A673 (cell line): ENCODE measurements around the gene TOGARAM1. TPM values are rescaled to one million over a fixed set of nuclear protein-coding genes. Genes with fewer than 3 reads are reported as not detected.
A peak's percentile ranks its signal among the peaks of the same experiment; 100 is the strongest.

Experiments
- BruUV-seq: library from RNA; stranded (reverse); fragments of 400-500 nt; replicated peaks from 2 replicates; lab custom pipeline; 2021; lab: Mats Ljungman, UMichigan
- CTCF ChIA-PET: fragments of 300-600 bp; sonication (Branson Sonifier 250); formaldehyde crosslinking; loops from one replicate; lab custom pipeline; 2022; ENCODE audit warnings: antibody characterized with exemption; lab: Charles Lee
- POLR2A ChIA-PET: fragments of 300-600 bp; sonication (Branson Sonifier 250); formaldehyde crosslinking; loops from one replicate; lab custom pipeline; 2022; ENCODE audit warnings: antibody characterized with exemption; ENCODE audit not compliant: low non-redundant PET; lab: Charles Lee
- DNase-seq: peaks from one replicate; pipeline ENCODE4 v3.0.0-alpha.2; 2015; ENCODE audit warnings: low spot score
- H3K27ac ChIP-seq: fragments of 200-600 bp; sonication (generic); 2 replicates; pipeline ENCODE4 v1.5.1; 2016; ENCODE audit warnings: mixed run types, low read depth, mild to moderate bottlenecking, mixed read lengths, antibody characterized with exemption, low read length; ENCODE audit not compliant: poor library complexity, severe bottlenecking
- H3K27me3 ChIP-seq: fragments of 200-600 bp; sonication (generic); replicated peaks from 2 replicates; pipeline ENCODE4 v1.6.1; 2017; ENCODE audit warnings: mixed run types, low read depth, mild to moderate bottlenecking, mixed read lengths, antibody characterized with exemption, low read length; ENCODE audit not compliant: insufficient read depth, poor library complexity
- H3K36me3 ChIP-seq: fragments of 200-600 bp; sonication (generic); 2 replicates; pipeline ENCODE4 v1.6.1; 2016; ENCODE audit warnings: mixed run types, mild to moderate bottlenecking, mixed read lengths, antibody characterized with exemption, low read length; ENCODE audit not compliant: insufficient read depth, poor library complexity, severe bottlenecking
- H3K4me1 ChIP-seq: fragments of 200-600 bp; sonication (generic); 2 replicates; pipeline ENCODE4 v1.6.1; 2017; ENCODE audit warnings: mixed run types, mild to moderate bottlenecking, mixed read lengths, antibody characterized with exemption, low read length; ENCODE audit not compliant: insufficient read depth, poor library complexity, severe bottlenecking
- H3K4me3 ChIP-seq: fragments of 200-600 bp; sonication (generic); 2 replicates; pipeline ENCODE4 v1.5.1; 2016; ENCODE audit warnings: low read depth, mixed run types, mild to moderate bottlenecking, mixed read lengths, low read length; ENCODE audit not compliant: poor library complexity, severe bottlenecking
- H3K9me3 ChIP-seq: fragments of 200-600 bp; sonication (generic); 2 replicates; pipeline ENCODE4 v1.6.1; 2016; ENCODE audit warnings: mixed run types, low read depth, mild to moderate bottlenecking, mixed read lengths, antibody characterized with exemption, low read length; ENCODE audit not compliant: poor library complexity, severe bottlenecking
- CTCF ChIP-seq: fragments of 300-800, 200-600 bp; sonication (generic); conservative IDR thresholded peaks from 2 replicates; pipeline ENCODE4 v1.5.1; 2017; ENCODE audit warnings: low read depth, mild to moderate bottlenecking, antibody characterized with exemption, low read length, moderate library complexity, mixed read lengths
- EZH2 ChIP-seq: fragments of 200-600 bp; sonication (generic); IDR thresholded peaks from 2 replicates; pipeline ENCODE4 v1.6.1; 2017; ENCODE audit warnings: borderline replicate concordance, low read depth, mild to moderate bottlenecking, mixed read lengths, antibody characterized with exemption, low read length; ENCODE audit not compliant: poor library complexity, severe bottlenecking
- intact Hi-C: fragments of 100-400 bp; cut with micrococcal nuclease; formaldehyde crosslinking; loops from one replicate; pipeline ENCODE4 v1.10.0; 2022; ENCODE audit not compliant: unreplicated experiment
- total RNA-seq: library from RNA; stranded (reverse); gene quantifications from 2 replicates; pipeline ENCODE4 v1.2.3, GENCODE V29; 2021

The TOGARAM1 gene
- total RNA-seq, 1 experiment from 2014 or later: 18.5 TPM

GRCh38 chr14:44961151-44961553, 838 bp upstream of the TOGARAM1 start:
- CTCF ChIA-PET: interaction anchor here (0.7 to 1.3 kb wide), 2 partner anchors 8 to 100 kb away, joined by 3 read pairs; no protein-coding TSS in a partner anchor
- H3K4me3 ChIP-seq: peak overlapping the region; percentile 76
- peak overlapping the region; percentile 85 for H3K27ac ChIP-seq
- H3K9me3 ChIP-seq: no peaks in the 10 kb centered on the region
- BruUV-seq: TSS peak; percentile 59
- H3K36me3 ChIP-seq: no peaks in the 10 kb centered on the region
- POLR2A ChIA-PET: no interaction called here
- peak; percentile 65 for DNase-seq
- no peak for TF ChIP-seq EZH2
- TF ChIP-seq CTCF: no peak
- no peaks in the 10 kb centered on the region for H3K27me3 ChIP-seq
- H3K4me1 ChIP-seq: peaks cover 14% of the 10 kb centered on the region
- intact Hi-C loops: loop anchor here (2.0 to 5.0 kb wide), 2 partner anchors 121 to 174 kb away; partner anchors contain the start of genes FANCM, FKBP3 and PRPF39

GRCh38 chr14:44962334-44963043, 499 bp downstream of the TOGARAM1 start:
- intact Hi-C loops: loop anchor here (5.0 kb wide), 1 partner anchor 120 kb away; the partner anchor contains the start of gene PRPF39
- Histone ChIP-seq H3K4me1 (peaks cover 16% of the 10 kb centered on the region), H3K4me3 (peak overlapping the region; percentile 76), H3K9me3 (no peaks in the 10 kb centered on the region), H3K27me3 (no peaks in the 10 kb centered on the region), H3K27ac (peak overlapping the region; percentile 85), H3K36me3 (no peaks in the 10 kb centered on the region)
- BruUV-seq: no TSS peak
- ChIA-PET CTCF (interaction anchor here (0.7 to 1.3 kb wide), 2 partner anchors 10 to 166 kb away, joined by 3 read pairs; no protein-coding TSS in a partner anchor), POLR2A (no interaction called here)
- TF ChIP-seq CTCF (no peak), EZH2 (no peak)
- DNase-seq: peak; percentile 49

- peak; percentile 25 for DNase-seq
- H3K9me3 ChIP-seq: no peaks in the 10 kb centered on the region
- intact Hi-C loops: loop anchor here (5.0 kb wide), 1 partner anchor 119 kb away; the partner anchor contains the start of gene PRPF39
- BruUV-seq: TSS peak; percentile 29
- ChIA-PET POLR2A (no interaction called here), CTCF (no interaction called here)
- H3K36me3 ChIP-seq: no peaks in the 10 kb centered on the region
- H3K27me3 ChIP-seq: no peaks in the 10 kb centered on the region
- H3K4me1 ChIP-seq: peaks cover 13% of the 10 kb centered on the region
- peak overlapping the region; percentile 76 for H3K4me3 ChIP-seq
- TF ChIP-seq CTCF (no peak), EZH2 (no peak)
- H3K27ac ChIP-seq: peak overlapping the region; percentile 85
Measured at GRCh38 chr14:44963044-44963528, 1.1 kb downstream of the TOGARAM1 start.
